IPS-20b (cell line): Measurements from ENCODE around the gene TMEM144.
"Not testable (repeated sequence)": the region's sequence is repeated elsewhere in the genome, so short reads cannot be mapped to it uniquely, and the experiment has no call there.

Source experiments
- H3K27ac ChIP-seq: one replicate; pipeline ENCODE4 v1.5.1; 2013; ENCODE audit warnings: low read length
- H3K27me3 ChIP-seq: 2 replicates; pipeline ENCODE4 v1.6.1; 2013; ENCODE audit warnings: mild to moderate bottlenecking, low read length, inconsistent platforms; ENCODE audit not compliant: insufficient read depth
- H3K36me3 ChIP-seq: 2 replicates; pipeline ENCODE4 v1.6.1; 2013; ENCODE audit warnings: low read depth, mild to moderate bottlenecking, inconsistent platforms, low read length, moderate library complexity; ENCODE audit not compliant: insufficient read depth
- H3K4me1 ChIP-seq: 2 replicates; pipeline ENCODE4 v1.6.1; 2013; ENCODE audit warnings: mild to moderate bottlenecking, control low read depth, inconsistent platforms, low read length, moderate library complexity; ENCODE audit not compliant: insufficient read depth
- H3K4me3 ChIP-seq: 2 replicates; pipeline ENCODE4 v1.5.1; 2013; ENCODE audit warnings: mild to moderate bottlenecking, low read length, inconsistent platforms
- H3K9ac ChIP-seq: 2 replicates; pipeline ENCODE4 v1.6.1; 2013; ENCODE audit warnings: low read depth, mild to moderate bottlenecking, inconsistent platforms, low read length, moderate library complexity
- H3K9me3 ChIP-seq: 2 replicates; pipeline ENCODE4 v1.6.1; 2013; ENCODE audit warnings: mild to moderate bottlenecking, low read depth, low read length, inconsistent platforms; ENCODE audit not compliant: insufficient read depth

The TMEM144 gene

DNA sequence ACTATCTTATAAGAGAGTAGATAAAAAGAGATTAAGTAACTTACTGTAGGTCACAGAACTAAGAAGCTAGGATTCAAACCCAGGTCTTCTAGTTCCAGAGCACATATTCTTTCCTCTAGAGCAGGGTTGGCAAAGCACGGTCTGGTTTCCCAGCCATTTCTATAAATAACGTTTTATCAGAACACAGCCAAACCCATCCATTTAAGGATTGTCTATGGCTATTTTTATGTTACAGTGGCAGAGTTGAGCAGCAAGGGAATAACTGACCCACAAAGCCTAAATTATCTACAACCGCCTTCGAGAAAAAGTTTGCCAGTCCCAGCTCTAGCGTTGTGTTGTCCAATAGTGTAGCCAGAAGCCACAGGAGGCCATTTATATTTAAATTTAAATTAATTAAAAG lies 7.5 kb downstream of the TMEM144 start:
- H3K27ac ChIP-seq: no peak overlapping the region
- H3K4me3 ChIP-seq: no peak overlapping the region
- no peaks in the 10 kb centered on the region for H3K36me3 ChIP-seq
- H3K9me3 ChIP-seq: no peaks in the 10 kb centered on the region
- H3K4me1 ChIP-seq: peaks cover 2% of the 10 kb centered on the region; the same call in 1 of the 2 replicates
- H3K27me3 ChIP-seq: no peaks in the 10 kb centered on the region
- H3K9ac ChIP-seq: no peak overlapping the region

DNA sequence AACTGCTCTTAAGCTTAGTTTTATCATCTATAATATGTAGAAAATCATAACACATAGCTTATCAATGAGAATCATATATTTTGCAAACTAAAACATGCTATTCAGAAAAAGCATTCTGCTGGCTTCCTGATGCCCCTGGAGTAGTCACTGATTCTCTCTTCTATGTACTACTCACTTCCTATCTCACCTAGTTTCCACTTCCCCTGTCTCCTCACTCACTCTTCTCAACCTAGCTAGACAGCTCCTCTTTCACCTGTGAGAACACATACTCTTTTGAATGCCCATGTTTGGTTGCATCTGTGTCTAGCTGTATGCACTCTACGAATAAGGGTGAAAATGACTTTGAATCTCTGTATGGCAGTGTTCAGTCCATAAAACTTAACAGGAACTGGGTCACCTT lies 9.3 kb downstream of the TMEM144 start:
- H3K27me3 ChIP-seq: no peaks in the 10 kb centered on the region
- no peaks in the 10 kb centered on the region for H3K36me3 ChIP-seq
- H3K4me3 ChIP-seq: no peak overlapping the region; the same call in 1 of the 2 replicates
- no peaks in the 10 kb centered on the region for H3K9me3 ChIP-seq
- no peak overlapping the region for H3K27ac ChIP-seq
- peaks cover 2% of the 10 kb centered on the region; the same call in 1 of the 2 replicates for H3K4me1 ChIP-seq
- H3K9ac ChIP-seq: no peak overlapping the region

DNA sequence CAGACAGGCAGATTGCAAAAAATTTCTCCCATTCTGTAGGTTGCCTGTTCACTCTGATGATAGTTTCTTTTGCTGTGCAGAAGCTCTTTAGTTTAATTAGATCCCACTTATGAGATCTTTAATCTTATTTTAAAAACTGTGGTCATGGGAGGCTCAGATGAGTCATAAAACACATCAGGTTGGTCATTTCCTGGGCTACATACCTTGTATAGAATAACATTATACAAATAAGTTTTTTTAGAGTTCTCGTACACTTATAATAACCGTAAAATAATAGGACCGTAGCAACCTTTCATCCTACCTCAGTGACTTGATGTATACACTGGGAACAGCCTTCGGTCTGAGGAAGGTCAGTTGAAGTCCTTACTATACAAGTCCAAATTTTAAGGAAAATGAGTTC lies 14.0 kb downstream of the TMEM144 start:
- H3K9me3 ChIP-seq, H3K27ac ChIP-seq, H3K36me3 ChIP-seq, H3K4me1 ChIP-seq, H3K4me3 ChIP-seq, H3K27me3 ChIP-seq, H3K9ac ChIP-seq: not testable (repeated sequence)

DNA sequence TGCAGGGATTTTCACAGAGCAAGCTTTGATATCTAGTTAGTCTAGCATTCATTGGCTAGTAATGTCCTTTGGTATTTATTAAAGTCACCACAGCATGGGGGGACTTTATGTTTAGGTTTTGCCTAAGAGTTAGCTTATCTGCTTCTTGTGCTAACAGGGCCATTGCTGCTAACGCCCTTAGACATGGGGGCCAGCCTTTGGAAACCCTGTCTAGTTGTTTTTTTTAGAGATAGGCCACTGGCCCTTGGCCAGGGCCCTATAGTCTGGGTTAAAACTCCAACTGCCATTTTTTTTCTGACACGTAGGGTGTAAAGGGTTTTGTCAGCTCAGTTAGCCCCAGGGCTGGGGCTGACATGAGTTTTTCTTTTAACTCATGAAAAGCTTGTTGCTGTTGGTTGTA lies 14.7 kb downstream of the TMEM144 start:
- not testable (repeated sequence) for H3K27ac ChIP-seq, H3K9ac ChIP-seq, H3K9me3 ChIP-seq, H3K4me3 ChIP-seq, H3K27me3 ChIP-seq, H3K4me1 ChIP-seq, H3K36me3 ChIP-seq

DNA sequence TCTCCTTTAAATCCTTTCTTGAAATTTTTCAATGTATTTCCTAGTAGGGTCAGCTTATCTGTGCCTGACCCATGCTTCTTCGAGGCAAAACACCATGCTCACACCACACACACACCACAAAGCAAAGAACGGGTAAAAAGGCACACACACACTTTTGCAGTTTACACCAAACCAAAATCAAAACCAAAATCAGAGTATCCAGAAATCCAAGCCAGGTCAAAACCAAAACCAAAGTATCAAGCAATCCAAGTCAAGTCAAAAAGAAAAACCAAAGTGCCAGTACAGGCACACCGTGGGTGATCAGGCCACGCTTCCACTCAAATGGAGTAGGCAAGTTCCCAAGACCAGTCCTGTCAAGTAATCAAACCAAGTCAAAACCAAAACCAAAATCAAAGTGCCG lies 17.6 kb downstream of the TMEM144 start:
- not testable (repeated sequence) for H3K4me1 ChIP-seq, H3K27ac ChIP-seq, H3K4me3 ChIP-seq, H3K36me3 ChIP-seq, H3K9ac ChIP-seq, H3K27me3 ChIP-seq, H3K9me3 ChIP-seq

DNA sequence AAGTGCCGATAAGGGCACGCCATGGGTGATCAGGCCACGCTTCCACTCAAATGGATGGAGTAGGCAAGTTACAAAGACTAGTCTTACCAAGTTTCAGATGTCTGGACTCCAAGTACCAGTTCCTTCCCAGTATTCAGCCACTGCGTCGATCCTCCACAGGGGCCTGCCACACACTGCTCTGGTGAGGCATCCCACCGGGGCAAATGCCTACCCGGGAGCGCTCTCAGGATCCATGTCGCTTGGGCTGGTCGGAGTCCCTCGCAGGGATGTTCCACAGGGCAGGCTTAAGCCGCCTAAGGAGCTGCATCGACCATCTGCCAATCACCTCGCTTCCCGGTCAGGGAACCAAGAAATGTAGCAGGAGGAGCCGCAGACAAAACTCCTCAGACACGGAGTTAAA lies 18.1 kb downstream of the TMEM144 start:
- H3K9me3 ChIP-seq, H3K36me3 ChIP-seq, H3K4me1 ChIP-seq, H3K4me3 ChIP-seq, H3K27ac ChIP-seq, H3K27me3 ChIP-seq, H3K9ac ChIP-seq: not testable (repeated sequence)

DNA sequence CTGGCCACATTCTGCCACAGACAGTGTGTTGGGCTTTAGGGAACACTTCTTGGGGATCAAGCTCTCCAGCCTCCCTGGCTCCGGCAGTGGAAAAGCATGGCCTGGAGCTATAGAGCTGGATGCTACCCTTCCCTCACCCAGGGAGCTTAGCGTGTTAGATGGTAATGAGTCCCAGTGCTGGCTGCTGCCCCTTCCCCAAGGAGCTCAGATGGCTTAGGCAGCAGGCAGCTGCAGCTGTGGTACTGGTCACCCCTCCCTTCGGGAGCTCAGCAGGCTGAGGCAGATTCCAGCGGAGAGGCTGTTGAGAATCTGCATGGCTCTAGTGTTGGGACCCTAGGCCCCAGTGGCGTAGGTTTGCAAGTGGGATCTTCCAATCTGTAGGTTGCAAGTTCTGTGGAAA lies 19.5 kb downstream of the TMEM144 start:
- Histone ChIP-seq H3K4me3 (no peak overlapping the region), H3K9me3 (no peaks in the 10 kb centered on the region), H3K4me1 (no peaks in the 10 kb centered on the region), H3K27me3 (no peaks in the 10 kb centered on the region), H3K27ac (no peak overlapping the region), H3K9ac (no peak overlapping the region), H3K36me3 (no peaks in the 10 kb centered on the region)

DNA sequence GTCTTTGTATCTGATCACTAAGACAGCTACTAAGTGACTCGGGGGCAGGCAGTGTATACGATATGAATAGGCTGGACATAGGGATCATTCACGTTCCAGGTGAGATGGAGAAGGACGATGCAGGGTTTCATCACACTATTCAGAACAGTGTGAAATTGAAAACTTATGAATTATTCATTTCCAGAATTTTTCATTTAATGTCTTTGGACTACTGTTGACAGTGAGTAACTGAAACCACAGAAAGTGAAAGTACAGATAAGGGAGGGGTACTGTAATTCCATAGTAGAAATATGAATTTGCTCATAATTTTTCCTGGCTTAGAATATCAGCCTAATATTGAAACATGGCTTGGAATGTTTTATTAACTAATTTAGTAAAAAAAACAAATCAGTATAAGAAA lies 24.4 kb downstream of the TMEM144 start:
- Histone ChIP-seq H3K9ac (no peak overlapping the region), H3K27me3 (no peaks in the 10 kb centered on the region), H3K36me3 (no peaks in the 10 kb centered on the region), H3K4me3 (no peak overlapping the region), H3K27ac (no peak overlapping the region), H3K9me3 (no peaks in the 10 kb centered on the region), H3K4me1 (no peaks in the 10 kb centered on the region)

DNA sequence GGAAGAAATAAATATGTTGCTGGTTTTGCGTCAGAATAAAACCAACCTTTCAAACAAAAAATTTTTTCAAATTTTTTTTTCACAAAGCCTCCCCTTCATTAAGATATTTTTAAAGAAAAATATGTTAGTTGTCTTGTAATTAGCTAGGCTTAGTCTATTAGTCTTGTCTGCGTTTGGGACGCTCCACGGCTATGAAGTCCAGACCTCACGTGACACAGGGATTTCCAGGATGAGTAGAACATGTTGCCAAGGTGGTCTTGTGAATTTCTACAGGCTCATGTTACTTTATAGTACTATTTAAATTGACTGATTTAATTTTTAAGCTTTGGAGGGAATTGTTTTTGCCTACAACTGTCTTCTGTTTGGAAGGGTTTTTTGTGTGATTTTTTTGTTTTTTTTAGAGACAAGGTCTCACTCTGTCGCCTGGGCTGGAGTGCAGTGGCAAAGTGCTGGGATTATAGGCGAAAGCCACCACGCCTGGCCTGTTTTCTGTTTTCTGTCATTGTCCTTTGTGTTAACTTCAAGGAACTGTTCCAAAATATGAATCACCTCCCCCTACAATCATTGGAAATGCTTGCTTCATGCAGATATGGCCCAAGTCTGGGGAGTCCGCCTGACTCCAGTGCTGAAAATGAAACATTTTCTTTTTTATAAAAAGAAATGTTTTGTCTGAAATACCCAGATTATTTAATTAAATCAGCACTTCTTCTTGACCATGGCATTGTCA lies 26.2 kb downstream of the TMEM144 start:
- Histone ChIP-seq H3K27ac (no peak overlapping the region), H3K27me3 (no peaks in the 10 kb centered on the region), H3K36me3 (no peaks in the 10 kb centered on the region), H3K4me1 (no peaks in the 10 kb centered on the region), H3K9ac (no peak overlapping the region), H3K9me3 (no peaks in the 10 kb centered on the region), H3K4me3 (no peak overlapping the region)

DNA sequence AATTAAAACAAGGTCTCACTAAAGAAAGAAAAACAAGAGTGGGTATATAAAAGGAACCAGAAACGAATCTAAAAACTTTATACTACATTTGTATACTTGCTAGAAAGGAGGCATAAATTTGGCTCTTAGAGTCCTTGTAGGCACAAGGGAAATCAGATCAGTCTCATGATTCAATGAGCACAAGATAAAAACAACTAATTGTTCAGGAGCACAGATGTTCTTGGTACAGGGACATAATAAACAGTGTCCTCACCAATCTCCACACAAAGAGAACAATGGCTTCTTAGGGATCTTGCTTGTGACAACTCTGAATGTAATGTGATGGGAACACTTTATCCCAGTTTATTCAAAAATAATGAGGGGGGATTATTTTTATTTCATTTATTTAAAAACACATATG lies 28.3 kb downstream of the TMEM144 start:
- Histone ChIP-seq H3K9me3 (no peaks in the 10 kb centered on the region), H3K36me3 (no peaks in the 10 kb centered on the region), H3K4me3 (no peak overlapping the region), H3K27ac (no peak overlapping the region), H3K9ac (no peak overlapping the region), H3K27me3 (no peaks in the 10 kb centered on the region), H3K4me1 (peaks cover 4% of the 10 kb centered on the region; the same call in 1 of the 2 replicates)

DNA sequence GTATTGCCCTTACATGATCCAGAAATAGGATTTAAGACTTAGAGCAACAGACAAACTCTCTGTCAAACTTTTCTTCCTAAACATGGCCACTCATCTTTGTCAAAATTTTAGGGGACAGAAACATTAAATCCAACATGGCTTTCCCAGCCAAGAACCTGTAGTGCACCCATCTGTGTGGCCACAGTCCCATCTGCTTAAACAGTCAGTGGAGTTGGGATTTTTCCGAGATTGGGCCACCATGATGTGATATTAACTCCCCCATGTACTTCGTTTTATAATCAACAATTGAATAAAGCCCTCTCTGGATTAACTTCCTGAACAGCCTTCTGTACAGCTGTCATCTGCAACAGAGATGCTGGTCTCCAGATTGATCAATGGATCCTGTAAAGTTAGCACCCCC lies 28.9 kb downstream of the TMEM144 start:
- H3K9me3 ChIP-seq: no peaks in the 10 kb centered on the region
- peaks cover 5% of the 10 kb centered on the region; the same call in 1 of the 2 replicates for H3K4me1 ChIP-seq
- H3K9ac ChIP-seq: no peak overlapping the region
- H3K27me3 ChIP-seq: no peaks in the 10 kb centered on the region
- no peaks in the 10 kb centered on the region for H3K36me3 ChIP-seq
- no peak overlapping the region for H3K4me3 ChIP-seq
- no peak overlapping the region for H3K27ac ChIP-seq

DNA sequence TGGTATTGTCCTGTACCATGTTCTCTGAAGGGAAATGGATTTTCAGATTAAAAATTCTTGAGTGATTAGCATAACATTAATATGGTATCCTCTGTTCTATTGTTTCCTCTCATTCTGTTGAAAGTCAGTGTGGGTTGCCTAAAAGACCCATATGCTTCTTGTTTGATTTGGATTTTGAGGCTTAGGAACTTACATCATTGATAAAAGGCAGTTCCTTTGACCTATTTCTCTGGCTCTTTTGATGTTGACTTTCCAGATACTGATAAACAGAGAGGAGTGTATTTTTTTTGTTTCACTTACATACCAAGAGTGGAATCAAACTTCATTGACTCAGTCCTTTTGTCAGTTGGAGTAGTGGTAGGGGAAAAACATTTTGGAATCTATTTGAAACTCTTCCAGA lies 32.8 kb downstream of the TMEM144 start:
- no peaks in the 10 kb centered on the region for H3K27me3 ChIP-seq
- peaks cover 5% of the 10 kb centered on the region; the same call in 1 of the 2 replicates for H3K4me1 ChIP-seq
- no peaks in the 10 kb centered on the region for H3K9me3 ChIP-seq
- H3K9ac ChIP-seq: no peak overlapping the region
- H3K27ac ChIP-seq: no peak overlapping the region
- H3K4me3 ChIP-seq: no peak overlapping the region
- no peaks in the 10 kb centered on the region for H3K36me3 ChIP-seq
